Tongue (tissue), 2 donors: Measurements from ENCODE around the gene CNKSR1. TPM values are rescaled to one million over a fixed set of nuclear protein-coding genes. Genes with fewer than 3 reads are reported as not detected.
"Not testable (repeated sequence)": the region's sequence is repeated elsewhere in the genome, so short reads cannot be mapped to it uniquely, and the experiment has no call there.

Experiments
- DNase-seq: peaks from one replicate; pipeline ENCODE4 v3.0.0-alpha.2; 2015
- total RNA-seq: library from RNA; depleted of rRNA; stranded (reverse); fragments of >200 nt; gene quantifications from one replicate; pipeline ENCODE4 v1.2.3, GENCODE V29; 2014

CNKSR1 gene
- total RNA-seq, 1 donor from 2014 or later = 13.0 TPM

- not testable (repeated sequence) for DNase-seq
Observed at GRCh38 chr1:26230682-26231081, 53.4 kb downstream of the CNKSR1 start.

- DNase-seq = peak; percentile 99
Observed at GRCh38 chr1:26233903-26234643, 56.8 kb downstream of the CNKSR1 start, which contains the start of gene CEP85. CEP85 (plus strand) TSS chr1:26234200; CDS start chr1:26239784, 5,584 bp downstream.

GRCh38 chr1:26234644-26235370 is 57.5 kb downstream of the CNKSR1 start:
- peak; percentile 41 for DNase-seq

GRCh38 chr1:26237230-26237966 is 60.1 kb downstream of the CNKSR1 start:
- no peak for DNase-seq

Other genes with a start within 250 kb of the CNKSR1 start
- gene PAFAH2, start 179.4 kb upstream of the CNKSR1 start, total RNA-seq = 20.2 TPM
- 5.4 TPM for gene EXTL1, start 155.7 kb upstream of the CNKSR1 start, total RNA-seq
- gene SLC30A2, start 131.4 kb upstream of the CNKSR1 start, total RNA-seq = 1.2 TPM
- gene TRIM63, start 109.9 kb upstream of the CNKSR1 start, total RNA-seq = 64.5 TPM
- 11.7 TPM for gene PDIK1L, start 65.7 kb upstream of the CNKSR1 start, total RNA-seq
- 1.5 TPM for gene FAM110D, start 18.4 kb upstream of the CNKSR1 start, total RNA-seq
- not detected for gene C1orf232, start 8.5 kb upstream of the CNKSR1 start, total RNA-seq
- gene ZNF593, start 7.6 kb upstream of the CNKSR1 start, total RNA-seq = 15.8 TPM
- not detected for gene ZNF593OS, start 5.7 kb upstream of the CNKSR1 start, total RNA-seq
- gene CATSPER4, start 13.1 kb downstream of the CNKSR1 start, total RNA-seq = not detected
- gene CEP85, start 56.7 kb downstream of the CNKSR1 start, total RNA-seq = 107 TPM
- gene SH3BGRL3, start 102.6 kb downstream of the CNKSR1 start, total RNA-seq = 7.7 TPM
- 7.8 TPM for gene UBXN11, start 129.1 kb downstream of the CNKSR1 start, total RNA-seq
- not detected for gene CD52, start 140.5 kb downstream of the CNKSR1 start, total RNA-seq
- 13.7 TPM for gene CRYBG2, start 176.6 kb downstream of the CNKSR1 start, total RNA-seq
- gene ZNF683, start 195.3 kb downstream of the CNKSR1 start, total RNA-seq = not detected
- gene LIN28A, start 233.3 kb downstream of the CNKSR1 start, total RNA-seq = not detected